Activated T-helper 17 cell treated with anti-CD3 and anti-CD28 coated beads, Interleukin-2, amount 50 U/mL, for 72 hours (primary cell): ENCODE results near the gene GRIK5. TPM values are rescaled to one million over a fixed set of nuclear protein-coding genes. Genes with fewer than 3 reads are reported as not detected.
"Not testable (repeated sequence)": the region's sequence is repeated elsewhere in the genome, so short reads cannot be mapped to it uniquely, and the experiment has no call there.

ENCODE experiments used
- ATAC-seq: fragments of 150-1000 bp; cut with Tn5 transposase; replicated peaks from 2 replicates; pipeline ENCODE4 v1.10.0; 2021; ENCODE audit warnings: mild to moderate bottlenecking, moderate library complexity
- H3K27ac Mint-ChIP-seq: one replicate; pipeline ENCODE4 v1.8.0; 2022; ENCODE audit warnings: mixed read lengths
- H3K27me3 Mint-ChIP-seq: one replicate; pipeline ENCODE4 v1.8.0; 2022; ENCODE audit warnings: mixed read lengths
- H3K36me3 Mint-ChIP-seq: one replicate; pipeline ENCODE4 v1.8.0; 2022; ENCODE audit warnings: low read depth, mild to moderate bottlenecking, mixed read lengths
- H3K4me1 Mint-ChIP-seq: one replicate; pipeline ENCODE4 v1.8.0; 2022; ENCODE audit warnings: mixed read lengths
- H3K4me3 Mint-ChIP-seq: one replicate; pipeline ENCODE4 v1.8.0; 2022; ENCODE audit warnings: mild to moderate bottlenecking, mixed read lengths
- H3K9me3 Mint-ChIP-seq: one replicate; pipeline ENCODE4 v1.8.0; 2022; ENCODE audit warnings: mixed read lengths
- total RNA-seq, 2 donors: library from RNA; stranded (reverse); gene quantifications; one replicate each; pipeline ENCODE4 v1.2.3, GENCODE V29; 2022

The GRIK5 gene
- total RNA-seq, 2 donors from 2014 or later = 0.37 to 1.7 TPM

DNA sequence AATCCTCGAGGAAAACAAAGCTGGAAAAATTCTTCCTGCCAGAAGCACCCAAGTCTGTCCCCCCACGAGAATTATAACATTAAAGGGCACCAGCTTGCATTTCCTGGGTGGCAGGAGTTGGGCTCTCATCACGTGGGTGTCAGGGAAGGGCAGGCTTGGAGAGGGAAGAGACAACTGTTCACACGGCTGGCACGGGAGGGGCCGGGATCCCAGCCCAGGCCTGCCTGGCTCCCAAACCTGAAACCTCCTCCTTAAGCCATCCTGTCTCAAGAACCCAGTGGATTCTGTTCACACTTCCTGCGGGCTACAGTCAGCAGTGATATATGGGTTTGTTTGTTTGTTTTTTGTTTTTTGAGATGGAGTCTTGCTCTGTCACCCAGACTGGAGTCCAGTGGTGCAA lies 12.2 kb downstream of the GRIK5 start:
- no peaks in the 10 kb centered on the region for H3K27me3 Mint-ChIP-seq
- no peak overlapping the region for H3K4me3 Mint-ChIP-seq
- H3K36me3 Mint-ChIP-seq = no peaks in the 10 kb centered on the region
- H3K4me1 Mint-ChIP-seq = no peaks in the 10 kb centered on the region
- no peak overlapping the region for H3K27ac Mint-ChIP-seq
- H3K9me3 Mint-ChIP-seq = no peaks in the 10 kb centered on the region
- no peak for ATAC-seq

DNA sequence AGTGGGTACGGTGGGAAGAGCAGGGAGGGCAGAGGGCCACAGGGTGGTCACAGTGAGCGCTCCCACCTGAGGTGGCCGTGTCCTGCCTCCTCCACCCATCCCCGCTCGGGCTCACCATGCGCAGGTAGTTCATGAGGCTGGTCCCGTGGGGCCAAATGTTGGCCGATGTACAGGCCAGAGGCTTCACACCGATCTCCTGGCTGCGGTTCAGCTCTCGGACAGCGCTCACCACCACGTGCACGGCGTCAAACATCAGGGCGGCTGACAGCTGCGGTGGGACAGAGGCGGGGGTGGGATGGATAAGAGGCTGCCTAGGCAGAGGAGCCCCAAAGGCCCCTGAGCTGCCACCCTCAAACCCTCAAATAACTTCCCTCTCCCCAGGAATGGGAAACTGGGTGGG lies 15.8 kb downstream of the GRIK5 start:
- peaks cover 14% of the 10 kb centered on the region for H3K4me1 Mint-ChIP-seq
- no peak overlapping the region for H3K27ac Mint-ChIP-seq
- ATAC-seq = no peak
- H3K9me3 Mint-ChIP-seq = no peaks in the 10 kb centered on the region
- H3K4me3 Mint-ChIP-seq = no peak overlapping the region
- H3K27me3 Mint-ChIP-seq = no peaks in the 10 kb centered on the region
- no peaks in the 10 kb centered on the region for H3K36me3 Mint-ChIP-seq

DNA sequence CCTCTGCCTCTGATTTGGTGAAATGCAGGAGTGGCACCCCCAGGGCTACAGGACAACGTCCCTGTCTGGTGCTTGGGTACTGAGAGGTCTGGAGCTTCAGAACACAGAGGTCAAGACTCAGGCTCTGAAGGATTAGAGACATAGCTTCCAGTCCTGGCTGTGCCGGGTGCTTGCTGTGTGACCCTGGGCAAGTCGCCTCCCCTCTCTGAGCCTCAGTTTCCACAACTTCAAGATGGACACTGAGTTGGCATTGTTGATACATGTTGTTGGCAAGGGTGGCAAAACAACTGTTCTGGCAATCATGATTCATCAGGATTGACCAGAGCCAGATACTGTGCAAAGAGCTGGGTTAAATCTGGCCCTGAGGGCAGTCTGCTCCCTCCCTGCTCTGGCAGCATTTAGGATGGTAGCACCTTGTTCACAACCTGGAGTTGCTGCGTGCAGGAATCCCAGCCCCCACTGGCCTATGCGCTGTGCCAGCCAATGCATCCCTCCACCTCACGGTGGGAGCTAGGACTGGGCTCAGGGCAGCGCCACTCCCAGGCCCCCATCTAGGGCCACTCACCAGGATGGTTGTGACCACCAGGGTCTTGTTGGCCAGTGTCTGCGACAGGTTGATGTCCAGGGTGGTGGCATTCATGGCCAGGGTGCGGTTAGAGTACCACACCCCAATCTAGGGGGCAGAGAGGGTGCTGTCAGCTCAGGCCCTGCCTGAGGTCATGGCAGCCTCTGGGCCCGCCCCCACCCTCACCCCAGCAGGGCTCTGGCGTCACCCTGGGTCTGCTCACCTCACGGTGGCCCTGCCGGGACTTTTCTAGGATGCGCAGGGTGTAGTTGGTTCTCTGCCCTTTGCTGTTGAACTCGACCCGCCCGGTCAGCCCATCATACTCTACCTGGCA lies 16.7 kb downstream of the GRIK5 start:
- no peak overlapping the region for H3K27ac Mint-ChIP-seq
- H3K27me3 Mint-ChIP-seq = no peaks in the 10 kb centered on the region
- no peak for ATAC-seq
- no peaks in the 10 kb centered on the region for H3K36me3 Mint-ChIP-seq
- no peak overlapping the region for H3K4me3 Mint-ChIP-seq
- peaks cover 18% of the 10 kb centered on the region for H3K4me1 Mint-ChIP-seq
- H3K9me3 Mint-ChIP-seq = no peaks in the 10 kb centered on the region

DNA sequence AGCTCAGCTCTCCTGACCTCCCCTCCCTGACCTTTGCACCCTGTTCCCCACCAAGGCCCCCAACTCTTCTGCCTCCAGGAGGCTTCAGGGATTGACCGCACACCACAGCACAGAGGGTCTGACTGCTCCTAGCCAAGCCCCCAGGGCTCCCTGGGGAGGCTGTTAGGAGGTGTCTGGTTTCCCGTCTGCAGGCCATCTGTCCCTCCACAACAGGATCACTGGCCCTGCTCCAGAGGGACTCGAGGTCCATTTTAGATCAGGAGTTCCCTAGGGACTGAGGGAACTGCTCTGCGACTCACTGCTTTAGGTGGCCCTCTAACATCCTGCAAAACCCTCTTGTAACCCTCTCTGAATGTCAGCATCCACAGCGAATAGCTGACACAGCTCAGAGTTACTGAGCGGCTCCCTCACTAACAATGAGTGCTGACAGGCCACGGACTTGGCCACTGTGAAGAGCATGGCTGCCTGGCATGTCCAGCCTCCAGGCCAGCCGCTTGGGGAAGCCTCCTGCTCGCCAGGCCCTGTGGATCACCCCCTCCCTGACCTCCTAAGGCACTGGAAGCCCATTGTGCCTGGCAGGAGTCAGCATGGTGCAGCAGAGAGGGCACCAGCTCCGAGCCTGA lies 17.7 kb downstream of the GRIK5 start:
- Mint-ChIP-seq H3K4me3 (peak overlapping the region; percentile 21), H3K27me3 (no peaks in the 10 kb centered on the region), H3K27ac (peak overlapping the region; percentile 88), H3K36me3 (no peaks in the 10 kb centered on the region), H3K4me1 (peaks cover 18% of the 10 kb centered on the region), H3K9me3 (no peaks in the 10 kb centered on the region)
- ATAC-seq = no peak

DNA sequence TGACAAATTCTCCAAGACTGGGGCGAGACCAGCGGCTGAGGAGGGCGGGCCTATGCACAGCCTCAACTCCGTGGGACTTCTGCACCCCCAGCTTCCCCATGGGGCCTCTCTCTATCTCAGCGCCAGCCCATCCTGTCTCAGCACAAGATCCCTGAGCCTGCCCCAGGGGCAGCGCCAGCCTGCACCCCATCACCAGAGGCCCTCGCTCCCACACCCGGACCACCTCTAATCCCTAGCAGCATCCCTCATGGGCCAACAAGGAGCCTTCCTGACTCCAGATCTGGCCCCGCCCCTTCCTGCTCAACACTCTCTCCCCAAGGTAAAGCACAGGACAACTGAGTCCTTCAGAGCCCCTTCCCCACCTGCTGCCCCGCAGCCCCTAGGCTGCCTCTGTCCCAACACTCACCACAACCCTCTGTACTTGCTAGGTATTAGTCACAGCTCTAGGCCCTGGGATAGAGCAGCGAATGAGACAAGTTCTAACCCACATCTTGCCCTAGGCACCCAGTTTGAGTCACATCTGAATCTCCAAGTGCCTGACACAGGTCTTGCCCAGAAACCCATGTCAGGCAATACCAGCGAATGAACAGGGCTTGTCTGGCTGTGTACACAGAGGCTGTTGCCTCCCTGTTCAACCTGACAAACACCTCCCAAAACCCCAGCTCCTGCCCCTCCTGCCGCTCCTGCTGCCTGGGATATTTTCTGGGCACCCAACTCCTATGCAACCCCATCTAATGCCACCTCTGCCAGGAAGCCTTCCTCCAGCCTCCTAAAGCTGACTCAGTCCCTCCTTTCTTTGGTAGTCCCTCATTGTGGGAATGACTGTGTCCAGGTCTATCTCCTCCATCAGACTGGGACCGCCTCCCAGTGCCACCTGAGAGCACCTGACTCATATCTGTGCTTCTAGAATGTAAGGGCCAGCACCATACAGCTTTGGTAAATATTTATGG lies 18.6 kb downstream of the GRIK5 start:
- peaks cover 18% of the 10 kb centered on the region for H3K4me1 Mint-ChIP-seq
- peak overlapping the region; percentile 21 for H3K4me3 Mint-ChIP-seq
- ATAC-seq = peak; percentile 96
- H3K9me3 Mint-ChIP-seq = no peaks in the 10 kb centered on the region
- H3K27ac Mint-ChIP-seq = peak overlapping the region; percentile 88
- H3K36me3 Mint-ChIP-seq = no peaks in the 10 kb centered on the region
- H3K27me3 Mint-ChIP-seq = no peaks in the 10 kb centered on the region

DNA sequence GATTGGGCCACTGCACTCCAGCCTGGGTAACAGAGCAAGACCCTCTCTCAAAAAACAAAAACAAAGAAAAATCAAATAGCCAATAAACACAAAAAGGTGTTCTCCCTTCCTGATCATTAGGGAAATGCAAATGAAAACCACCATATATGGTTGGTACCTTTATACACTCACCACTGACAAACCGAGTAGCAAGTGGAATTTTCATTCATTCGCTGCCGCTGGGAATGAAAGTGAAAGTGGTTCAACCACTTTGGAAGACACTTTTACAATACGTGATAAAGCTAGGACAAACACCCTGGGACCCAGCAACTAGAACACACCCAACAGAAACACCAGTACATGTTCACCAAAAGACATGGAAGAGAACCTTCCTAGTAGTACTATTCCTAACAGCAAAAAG lies 21.0 kb downstream of the GRIK5 start:
- Mint-ChIP-seq H3K4me1 (peaks cover 18% of the 10 kb centered on the region), H3K36me3 (no peaks in the 10 kb centered on the region), H3K27me3 (peaks cover 4% of the 10 kb centered on the region), H3K27ac (peak overlapping the region; percentile 37), H3K4me3 (peak overlapping the region; percentile 65), H3K9me3 (no peaks in the 10 kb centered on the region)
- no peak for ATAC-seq

DNA sequence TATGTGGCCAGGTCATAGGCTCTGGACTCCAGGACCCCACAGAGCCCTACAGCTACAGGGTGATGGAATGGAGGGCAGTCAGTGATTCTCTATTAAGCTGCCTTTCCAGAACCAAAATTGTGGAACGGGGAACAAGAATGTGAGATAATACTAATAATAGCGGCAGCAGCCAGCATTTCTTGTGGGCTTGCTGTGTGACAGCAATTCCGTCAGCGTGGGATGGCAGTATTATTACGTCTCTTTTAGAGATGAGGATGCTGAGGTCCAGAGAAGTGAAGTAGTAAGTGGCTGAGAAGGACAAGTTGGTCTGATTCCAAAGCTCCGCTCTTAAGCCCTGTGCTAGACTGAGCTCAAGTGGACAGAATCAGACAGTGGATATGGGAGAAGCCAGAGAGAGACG lies 24.4 kb downstream of the GRIK5 start:
- Mint-ChIP-seq H3K4me3 (no peak overlapping the region), H3K27me3 (peaks cover 7% of the 10 kb centered on the region), H3K4me1 (peaks cover 7% of the 10 kb centered on the region), H3K9me3 (no peaks in the 10 kb centered on the region), H3K36me3 (no peaks in the 10 kb centered on the region), H3K27ac (no peak overlapping the region)
- no peak for ATAC-seq

DNA sequence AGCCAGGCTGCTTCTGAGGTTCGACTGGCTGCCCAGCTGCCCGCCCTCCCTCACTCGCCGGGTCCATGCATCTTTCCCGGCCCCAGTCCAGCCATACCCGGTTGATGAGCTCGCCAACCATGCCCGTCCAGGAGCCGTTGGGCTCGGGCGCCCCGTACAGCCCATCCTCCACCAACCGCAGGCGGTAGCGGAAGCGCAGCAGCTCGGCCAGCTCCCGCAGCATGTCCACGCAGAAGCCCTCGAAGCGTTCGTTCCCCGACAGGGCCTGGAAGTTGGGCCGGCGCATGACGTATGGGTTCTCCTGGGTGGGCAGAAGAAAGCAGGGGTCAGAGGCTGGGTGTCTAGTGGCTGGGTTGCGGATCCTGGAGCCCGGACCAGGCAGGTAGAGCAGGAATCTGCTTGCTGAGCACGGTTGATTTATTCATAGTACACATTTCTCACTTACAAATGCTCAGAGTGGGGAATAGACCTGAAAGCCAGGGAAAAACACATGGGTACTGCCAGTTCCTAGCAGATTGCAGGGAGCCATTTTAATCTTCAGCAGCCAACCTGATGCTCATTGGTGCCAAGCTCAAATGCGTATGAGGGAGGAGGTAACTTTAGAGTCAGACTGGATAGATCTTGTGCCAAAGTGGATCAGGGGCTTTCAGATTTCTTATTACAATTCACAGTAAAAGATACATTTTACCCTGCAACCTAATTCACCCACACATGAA lies 27.4 kb downstream of the GRIK5 start:
- Mint-ChIP-seq H3K4me3 (no peak overlapping the region), H3K9me3 (no peaks in the 10 kb centered on the region), H3K27me3 (peaks cover 7% of the 10 kb centered on the region), H3K27ac (no peak overlapping the region), H3K4me1 (no peaks in the 10 kb centered on the region), H3K36me3 (no peaks in the 10 kb centered on the region)
- ATAC-seq = no peak

DNA sequence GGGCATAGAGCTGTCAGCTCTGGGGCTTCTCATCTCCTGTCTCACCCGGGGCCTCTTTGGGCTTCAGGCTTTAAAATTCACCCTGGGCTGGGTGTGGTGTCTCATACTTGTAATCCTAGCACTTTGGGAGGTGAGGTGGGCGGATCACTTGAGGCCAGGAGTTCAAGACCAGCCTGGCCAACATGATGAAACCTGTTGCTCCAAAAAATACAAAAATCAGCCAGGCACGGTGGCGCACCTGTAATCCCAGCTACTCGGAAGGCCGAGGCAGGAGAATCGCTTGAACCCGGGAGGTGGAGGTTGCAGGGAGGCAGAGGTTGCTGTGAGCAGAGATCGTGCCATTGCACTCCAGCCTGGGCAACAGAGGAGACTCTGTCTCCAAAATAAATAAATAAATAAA lies 29.5 kb downstream of the GRIK5 start:
- not testable (repeated sequence) for H3K4me3 Mint-ChIP-seq, H3K4me1 Mint-ChIP-seq, H3K27ac Mint-ChIP-seq, H3K36me3 Mint-ChIP-seq, ATAC-seq, H3K9me3 Mint-ChIP-seq, H3K27me3 Mint-ChIP-seq

DNA sequence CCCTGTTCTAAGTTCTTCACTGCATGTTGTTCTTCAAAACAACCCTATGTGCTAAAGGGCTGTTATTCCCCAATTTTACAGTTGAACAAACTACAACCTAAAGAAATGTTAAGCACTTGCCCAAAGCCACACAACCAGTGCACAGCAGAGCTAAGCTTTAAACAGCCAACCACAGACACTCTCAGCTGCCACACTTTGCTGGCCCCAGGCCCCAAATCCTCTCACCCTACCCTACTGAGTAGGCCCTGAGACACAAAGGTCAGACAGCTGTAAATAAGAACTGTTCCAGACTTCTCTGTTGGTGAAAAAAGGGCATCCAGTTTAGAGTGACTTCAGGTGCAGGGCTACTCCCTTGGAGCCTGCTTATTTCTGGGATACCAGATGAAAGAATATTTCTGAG lies 30.0 kb downstream of the GRIK5 start:
- Mint-ChIP-seq H3K27ac (no peak overlapping the region), H3K27me3 (peaks cover 3% of the 10 kb centered on the region), H3K36me3 (no peaks in the 10 kb centered on the region), H3K9me3 (no peaks in the 10 kb centered on the region), H3K4me3 (no peak overlapping the region), H3K4me1 (no peaks in the 10 kb centered on the region)
- no peak for ATAC-seq

DNA sequence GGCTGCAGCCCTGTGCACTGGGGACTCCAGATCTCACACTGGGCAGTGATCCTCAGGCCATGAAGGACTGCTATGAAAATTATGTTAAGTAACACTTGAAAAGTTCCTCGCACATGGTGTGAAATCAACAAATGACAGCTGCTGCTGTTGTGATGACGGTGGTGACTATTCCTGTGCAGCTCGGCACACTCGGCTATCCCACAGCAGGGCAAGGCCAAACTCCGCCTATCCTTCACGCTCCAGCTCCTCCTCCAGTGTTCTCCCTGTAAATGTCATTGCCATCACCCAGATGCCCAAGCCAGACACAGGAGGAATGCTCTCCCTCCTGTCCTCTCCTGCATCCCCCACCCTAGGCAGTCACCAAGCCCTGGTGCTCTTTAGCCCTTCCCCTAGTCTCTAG lies 31.3 kb downstream of the GRIK5 start:
- Mint-ChIP-seq H3K9me3 (no peaks in the 10 kb centered on the region), H3K36me3 (no peaks in the 10 kb centered on the region), H3K27ac (no peak overlapping the region), H3K27me3 (peaks cover 8% of the 10 kb centered on the region), H3K4me3 (no peak overlapping the region), H3K4me1 (peaks cover 5% of the 10 kb centered on the region)
- no peak for ATAC-seq

DNA sequence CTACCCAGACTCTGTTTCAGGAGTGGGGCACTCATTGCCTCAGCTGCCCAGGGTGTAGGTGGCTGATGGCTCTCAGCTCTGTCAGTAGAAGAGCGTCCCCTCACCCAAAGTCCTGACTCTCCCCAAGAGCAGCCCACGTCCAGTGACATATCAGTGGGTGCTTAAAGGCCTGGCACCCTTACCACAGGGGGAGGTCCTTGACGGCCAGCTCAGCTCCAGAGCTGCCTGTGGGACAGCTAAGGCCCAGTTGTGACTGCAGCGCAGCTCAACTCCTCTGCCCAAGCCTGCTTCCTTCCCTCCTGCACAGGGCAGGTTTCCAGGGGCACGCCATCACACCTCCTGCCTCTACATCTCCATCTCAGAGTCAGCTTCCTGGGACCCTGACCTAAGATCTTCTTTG lies 32.4 kb downstream of the GRIK5 start:
- ATAC-seq = no peak
- peak overlapping the region; percentile 33 for H3K27ac Mint-ChIP-seq
- H3K27me3 Mint-ChIP-seq = peaks cover 11% of the 10 kb centered on the region
- peaks cover 5% of the 10 kb centered on the region for H3K4me1 Mint-ChIP-seq
- no peak overlapping the region for H3K4me3 Mint-ChIP-seq
- no peaks in the 10 kb centered on the region for H3K9me3 Mint-ChIP-seq
- H3K36me3 Mint-ChIP-seq = no peaks in the 10 kb centered on the region

DNA sequence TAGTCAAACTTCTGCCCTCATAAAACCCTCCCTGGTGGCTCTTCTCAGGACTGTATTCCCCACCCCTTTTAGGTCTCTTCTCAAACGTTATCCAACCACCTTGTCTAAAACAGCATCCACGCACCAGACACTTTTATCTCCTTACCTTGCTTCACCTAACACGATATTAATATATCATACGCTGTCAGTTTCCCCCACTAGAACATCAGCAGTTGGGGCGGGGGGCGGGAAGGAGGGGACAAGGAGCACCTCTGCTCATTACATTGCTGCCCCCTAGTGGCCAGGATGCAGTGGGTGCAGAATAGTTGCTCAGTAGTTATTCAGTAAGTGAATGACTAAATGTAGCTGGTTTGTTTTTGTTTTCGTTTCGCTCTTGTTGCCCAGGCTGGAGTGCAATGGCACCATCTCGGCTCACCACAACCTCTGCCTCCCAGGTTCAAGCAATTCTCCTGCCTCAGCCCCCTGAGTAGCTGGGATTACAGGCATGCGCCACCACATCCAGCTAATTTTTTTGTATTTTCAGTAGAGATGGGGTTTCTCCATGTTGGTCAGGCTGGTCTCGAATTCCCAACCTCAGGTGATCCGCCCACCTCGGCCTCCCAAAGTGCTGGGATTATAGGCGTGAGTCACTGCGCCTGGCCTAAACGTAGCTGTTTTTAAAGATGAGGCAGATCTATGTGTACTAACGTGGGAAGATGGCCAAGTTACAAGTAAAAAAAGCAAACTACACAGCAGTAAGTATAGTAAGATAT lies 35.2 kb downstream of the GRIK5 start:
- peak overlapping the region; percentile 75 for H3K27ac Mint-ChIP-seq
- H3K4me1 Mint-ChIP-seq, H3K36me3 Mint-ChIP-seq, H3K9me3 Mint-ChIP-seq: not testable (repeated sequence)
- H3K27me3 Mint-ChIP-seq = peaks cover 15% of the 10 kb centered on the region
- peak overlapping the region; percentile 58 for H3K4me3 Mint-ChIP-seq
- peak; percentile 99 for ATAC-seq
